Rectal smooth muscle tissue (tissue), 1 donor: ENCODE data around the gene PIK3R5.

Experiments used
- H3K27ac ChIP-seq: one replicate; pipeline ENCODE4 v1.7.0; 2013; ENCODE audit warnings: low read depth, low read length, inconsistent platforms
- H3K27me3 ChIP-seq: one replicate; pipeline ENCODE4 v1.7.0; 2013; ENCODE audit warnings: low read length; ENCODE audit not compliant: control insufficient read depth, insufficient read depth
- H3K36me3 ChIP-seq: one replicate; pipeline ENCODE4 v1.7.0; 2013; ENCODE audit warnings: low read length; ENCODE audit not compliant: control insufficient read depth, insufficient read depth
- H3K4me1 ChIP-seq: one replicate; pipeline ENCODE4 v1.7.0; 2013; ENCODE audit warnings: low read length; ENCODE audit not compliant: control insufficient read depth, insufficient read depth
- H3K4me3 ChIP-seq: one replicate; pipeline ENCODE4 v1.7.0; 2013; ENCODE audit warnings: low read length
- H3K9ac ChIP-seq: one replicate; pipeline ENCODE4 v1.7.0; 2013; ENCODE audit warnings: low read length

PIK3R5 gene

DNA sequence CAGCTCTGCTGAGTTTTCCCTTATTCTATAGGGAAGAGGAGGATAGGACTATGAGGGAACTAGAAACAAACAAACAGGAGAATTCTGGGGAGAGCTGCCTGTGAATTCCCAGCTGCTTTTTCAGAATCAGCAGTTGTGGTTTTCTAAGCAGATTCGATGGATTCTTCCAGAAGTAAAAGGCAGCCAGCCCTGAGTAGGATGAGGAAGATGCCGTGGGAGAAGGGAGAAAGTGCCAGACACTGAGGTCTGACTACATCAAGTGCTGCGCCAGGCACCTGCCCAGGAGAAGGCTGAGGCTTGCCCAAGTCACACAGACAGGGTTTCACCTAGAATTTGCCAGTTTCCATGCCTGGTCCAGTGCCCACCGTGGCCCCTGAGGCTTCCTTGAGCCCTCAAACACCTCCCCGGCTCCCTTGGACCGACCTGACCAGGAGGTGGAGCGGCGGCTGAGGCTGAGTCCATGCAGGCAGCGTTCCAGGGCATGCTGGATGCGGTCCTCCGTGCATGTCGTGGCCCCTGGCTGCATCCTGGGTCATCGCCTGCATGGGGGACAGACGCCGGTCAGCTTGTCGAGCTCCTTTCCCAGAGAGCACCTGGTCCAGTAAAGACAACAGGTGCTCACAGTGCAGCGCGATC is 54.4 kb downstream of the PIK3R5 start:
- H3K9ac ChIP-seq = no peak overlapping the region
- no peaks in the 10 kb centered on the region for H3K36me3 ChIP-seq
- H3K27me3 ChIP-seq = peaks cover 2% of the 10 kb centered on the region
- H3K4me3 ChIP-seq = no peak overlapping the region
- no peak overlapping the region for H3K27ac ChIP-seq
- H3K4me1 ChIP-seq = no peaks in the 10 kb centered on the region

DNA sequence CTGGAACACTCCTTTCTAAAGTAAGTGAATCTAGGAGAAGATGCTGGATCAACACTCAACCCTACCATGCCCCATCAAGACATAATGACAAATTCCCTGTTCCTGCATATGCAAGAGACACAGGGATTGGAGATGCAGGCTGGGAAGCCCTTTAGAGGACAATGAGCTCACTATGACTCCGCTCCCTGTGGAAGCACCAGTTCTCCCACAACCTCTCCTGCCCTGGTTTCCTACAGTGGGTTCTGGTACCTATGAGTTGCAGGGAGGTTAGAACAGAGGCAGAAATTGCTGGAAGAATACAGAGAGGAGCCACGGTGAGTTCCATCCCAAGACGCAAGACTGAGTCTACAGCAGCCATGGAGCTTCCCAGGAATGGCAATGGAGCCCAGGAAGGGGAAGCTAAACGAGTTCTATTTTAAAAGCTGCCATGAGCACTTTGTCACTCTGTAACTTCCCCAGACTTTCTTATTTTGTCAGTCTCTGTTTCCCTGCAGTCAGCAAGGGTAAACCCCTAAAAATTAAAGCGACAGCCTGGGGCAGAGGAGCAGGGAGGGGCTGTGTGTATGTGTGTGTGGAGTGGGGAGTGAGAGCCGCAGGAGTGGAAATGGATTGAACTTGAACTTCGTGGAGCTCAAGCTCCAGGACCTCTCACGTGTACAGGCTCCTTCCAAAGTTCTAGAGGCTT is 55.8 kb downstream of the PIK3R5 start:
- peaks cover 2% of the 10 kb centered on the region for H3K27me3 ChIP-seq

DNA sequence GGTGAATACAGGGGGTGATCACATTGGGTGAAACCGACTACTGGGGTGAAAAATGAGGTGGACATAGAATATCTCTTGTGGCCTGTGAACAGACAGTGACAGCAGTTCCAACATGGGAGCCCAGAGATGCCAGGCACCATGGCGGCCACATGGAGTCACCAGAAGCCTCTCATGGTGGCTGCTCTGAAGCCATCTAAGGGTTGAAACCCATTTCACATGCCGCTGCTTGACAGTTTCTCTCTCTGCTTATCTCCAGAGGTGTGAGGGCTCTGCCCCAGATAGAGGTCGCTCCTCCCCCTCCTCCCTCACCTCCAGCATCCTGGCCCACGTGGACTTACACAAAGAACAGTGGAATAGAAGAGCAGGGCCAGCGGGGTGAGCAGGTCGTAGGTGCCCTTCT is 60.2 kb downstream of the PIK3R5 start:
- no peaks in the 10 kb centered on the region for H3K4me1 ChIP-seq
- no peak overlapping the region for H3K4me3 ChIP-seq

More for the DNA sequence above, 55.8 kb downstream of the PIK3R5 start:
- Histone ChIP-seq H3K4me3 (no peak overlapping the region), H3K9ac (no peak overlapping the region), H3K4me1 (no peaks in the 10 kb centered on the region), H3K27ac (no peak overlapping the region), H3K36me3 (no peaks in the 10 kb centered on the region)

DNA sequence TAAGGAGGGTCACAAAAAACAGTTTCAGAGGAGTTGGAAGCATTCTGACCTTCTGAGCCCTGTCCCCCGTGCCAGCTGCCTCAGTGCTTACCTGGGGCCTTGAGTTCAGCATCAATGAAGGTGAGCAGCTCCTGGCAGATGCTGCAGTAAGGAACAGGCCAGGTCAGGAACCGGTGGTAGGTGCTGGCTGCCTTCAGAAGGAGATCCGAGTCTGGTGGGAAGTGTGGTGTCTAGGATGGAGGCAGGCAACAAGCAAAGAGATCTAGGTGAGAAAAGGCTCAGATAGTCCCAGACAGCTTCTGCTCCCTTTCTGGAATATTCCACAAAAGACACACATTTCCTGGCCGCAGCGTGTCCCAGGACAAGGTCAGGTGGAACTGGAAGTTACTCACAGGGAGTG is 60.8 kb downstream of the PIK3R5 start:
- Histone ChIP-seq H3K27me3 (no peaks in the 10 kb centered on the region), H3K27ac (no peak overlapping the region), H3K4me1 (no peaks in the 10 kb centered on the region), H3K36me3 (no peaks in the 10 kb centered on the region), H3K4me3 (no peak overlapping the region), H3K9ac (no peak overlapping the region)

More for the DNA sequence above, 60.2 kb downstream of the PIK3R5 start:
- H3K36me3 ChIP-seq = no peaks in the 10 kb centered on the region
- no peak overlapping the region for H3K27ac ChIP-seq
- H3K9ac ChIP-seq = no peak overlapping the region
- H3K27me3 ChIP-seq = no peaks in the 10 kb centered on the region

- Histone ChIP-seq H3K9ac (no peak overlapping the region), H3K27ac (no peak overlapping the region), H3K4me3 (no peak overlapping the region), H3K4me1 (no peaks in the 10 kb centered on the region), H3K36me3 (no peaks in the 10 kb centered on the region), H3K27me3 (no peaks in the 10 kb centered on the region)
These were observed 61.3 kb downstream of the PIK3R5 start for GRCh38 chr17:8904201-8904600.

DNA sequence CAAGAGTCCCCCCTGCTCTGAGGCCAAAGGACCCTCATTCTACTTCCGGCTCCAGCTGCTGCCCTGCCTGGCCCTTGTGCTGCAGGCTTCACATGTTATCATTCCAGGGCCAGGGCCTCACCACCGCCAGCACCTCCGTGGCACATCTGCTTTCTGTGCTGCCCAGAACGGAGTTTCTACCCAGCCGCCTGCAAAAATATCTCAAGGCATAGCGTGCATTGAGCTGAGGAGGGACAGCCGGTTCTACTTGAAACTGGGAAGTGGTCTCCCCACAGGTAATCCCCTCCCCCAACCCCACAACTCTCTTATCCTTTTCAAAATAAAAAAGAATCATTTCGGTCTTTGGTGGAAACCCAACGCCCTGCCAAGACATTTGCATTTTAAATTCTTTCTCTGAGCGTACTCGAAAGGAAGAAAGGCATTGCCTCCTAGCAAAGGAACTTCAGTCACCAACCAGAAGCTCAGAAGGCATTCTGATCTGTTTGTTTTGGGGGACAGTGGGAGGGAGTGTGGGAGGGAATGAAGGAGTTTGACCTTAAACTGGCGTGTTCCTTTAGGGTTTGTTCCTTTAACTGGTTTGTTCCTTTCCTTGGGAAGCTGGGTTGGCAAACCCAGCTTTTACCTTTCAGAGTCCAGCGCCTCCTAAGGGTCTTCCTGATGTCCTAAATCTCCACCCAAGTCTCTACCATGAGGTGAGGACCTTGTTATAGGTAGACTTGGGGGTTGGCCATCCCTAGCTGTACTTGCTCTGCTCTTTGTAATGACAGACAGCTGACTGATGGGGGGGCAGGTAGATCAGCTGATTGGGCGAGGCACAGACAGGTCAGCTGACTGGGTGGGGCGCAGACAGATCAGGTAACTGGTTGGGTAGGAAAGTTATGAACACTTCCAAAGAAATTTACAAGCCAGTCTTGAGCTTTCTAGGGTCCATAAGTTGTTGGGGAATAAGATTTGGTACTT is 64.6 kb downstream of the PIK3R5 start:
- no peak overlapping the region for H3K27ac ChIP-seq
- no peaks in the 10 kb centered on the region for H3K4me1 ChIP-seq
- no peak overlapping the region for H3K4me3 ChIP-seq
- H3K9ac ChIP-seq = no peak overlapping the region
- H3K36me3 ChIP-seq = no peaks in the 10 kb centered on the region
- H3K27me3 ChIP-seq = no peaks in the 10 kb centered on the region

DNA sequence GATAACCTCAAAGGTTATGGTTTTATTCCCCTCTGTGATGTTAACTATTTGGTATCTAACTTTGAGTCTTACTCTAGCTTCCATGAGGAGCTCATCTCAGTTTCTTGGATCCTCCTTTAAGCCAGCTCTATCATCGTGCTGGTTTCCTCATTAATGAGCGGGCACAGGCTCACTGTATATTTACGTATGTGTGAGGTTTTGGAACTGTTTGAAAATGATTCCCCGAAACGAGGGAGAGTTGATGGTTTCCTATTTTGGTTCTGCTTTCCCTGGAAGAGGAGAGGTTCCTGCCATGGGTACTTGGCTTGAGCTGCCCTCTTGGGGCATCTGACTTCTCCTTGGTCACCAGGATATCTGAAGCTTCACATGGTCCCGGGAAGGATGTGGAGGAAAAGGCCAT is 65.3 kb downstream of the PIK3R5 start:
- H3K36me3 ChIP-seq = no peaks in the 10 kb centered on the region
- no peaks in the 10 kb centered on the region for H3K27me3 ChIP-seq
- H3K4me3 ChIP-seq = no peak overlapping the region
- H3K9ac ChIP-seq = no peak overlapping the region
- H3K4me1 ChIP-seq = no peaks in the 10 kb centered on the region
- no peak overlapping the region for H3K27ac ChIP-seq

- no peaks in the 10 kb centered on the region for H3K36me3 ChIP-seq
- no peaks in the 10 kb centered on the region for H3K27me3 ChIP-seq
- no peak overlapping the region for H3K9ac ChIP-seq
- H3K4me1 ChIP-seq = no peaks in the 10 kb centered on the region
- H3K27ac ChIP-seq = no peak overlapping the region
- no peak overlapping the region for H3K4me3 ChIP-seq
These were observed 66.9 kb downstream of the PIK3R5 start for GRCh38 chr17:8898636-8899035.

GRCh38 chr17:8898126-8898525 is 67.4 kb downstream of the PIK3R5 start:
- no peaks in the 10 kb centered on the region for H3K27me3 ChIP-seq
- no peak overlapping the region for H3K27ac ChIP-seq
- H3K9ac ChIP-seq = no peak overlapping the region
- H3K4me3 ChIP-seq = no peak overlapping the region
- no peaks in the 10 kb centered on the region for H3K36me3 ChIP-seq
- no peaks in the 10 kb centered on the region for H3K4me1 ChIP-seq

DNA sequence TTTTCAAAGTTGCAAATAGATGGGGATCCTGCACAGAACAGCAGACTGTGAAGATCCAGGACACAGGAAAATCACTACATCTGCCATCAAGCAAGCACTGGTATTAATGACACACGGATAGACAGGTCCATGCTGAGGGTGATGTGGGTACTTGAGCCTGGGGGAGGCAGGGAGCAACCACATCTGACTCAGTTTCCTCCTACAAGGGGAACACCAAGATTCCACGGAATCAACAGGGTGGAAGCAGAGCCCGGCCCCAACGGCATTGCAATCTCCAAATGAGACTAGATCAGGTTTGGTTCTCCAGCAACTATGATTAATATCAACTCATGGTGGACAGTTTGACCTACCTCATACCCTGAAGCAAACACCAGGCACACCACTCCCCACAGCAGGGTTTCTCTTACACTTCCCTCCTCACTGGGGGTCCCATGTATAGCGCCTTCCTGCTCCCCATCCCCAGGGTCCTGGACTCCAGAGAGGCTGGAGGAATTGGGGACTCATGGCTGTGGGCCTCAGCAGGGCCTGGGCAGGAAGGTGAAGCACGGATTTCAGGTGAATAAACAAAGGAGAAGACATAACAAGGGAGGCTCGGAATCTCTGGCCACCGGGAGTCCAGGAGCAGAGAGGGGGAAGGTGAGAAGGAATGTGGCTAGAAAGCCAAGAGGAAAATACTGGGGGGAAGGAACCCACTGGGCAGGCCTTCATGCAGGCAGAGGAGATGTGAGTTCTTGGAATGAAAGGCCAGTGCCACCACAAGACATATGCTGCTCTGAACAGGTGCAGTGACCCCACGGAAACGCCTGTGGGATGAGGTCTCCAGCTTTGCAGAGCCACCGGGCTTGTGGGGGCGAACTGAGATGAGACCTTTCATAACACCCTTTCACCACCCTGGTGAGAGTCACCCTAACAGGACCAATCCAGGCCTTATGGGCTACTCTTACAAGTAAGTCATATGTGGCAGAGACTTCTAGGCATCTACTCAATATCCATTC is 68.6 kb downstream of the PIK3R5 start:
- Histone ChIP-seq H3K4me3 (no peak overlapping the region), H3K27ac (no peak overlapping the region), H3K27me3 (no peaks in the 10 kb centered on the region), H3K4me1 (no peaks in the 10 kb centered on the region), H3K36me3 (no peaks in the 10 kb centered on the region), H3K9ac (no peak overlapping the region)

- no peaks in the 10 kb centered on the region for H3K36me3 ChIP-seq
These were observed 69.4 kb downstream of the PIK3R5 start for GRCh38 chr17:8896087-8896486.

More at GRCh38 chr17:8896087-8896486, 69.4 kb downstream of the PIK3R5 start:
- H3K4me3 ChIP-seq = no peak overlapping the region
- H3K4me1 ChIP-seq = no peaks in the 10 kb centered on the region
- H3K27me3 ChIP-seq = no peaks in the 10 kb centered on the region
- H3K27ac ChIP-seq = no peak overlapping the region
- no peak overlapping the region for H3K9ac ChIP-seq
